ENCODE data around the gene SEC61A1. TPM values are rescaled to one million over a fixed set of nuclear protein-coding genes. Genes with fewer than 3 reads are reported as not detected.

SEC61A1 gene
- total RNA-seq, 1 experiment from 2014 or later = 246 TPM

GRCh38 chr3:128100161-128100560 is 47.9 kb downstream of the SEC61A1 start:
- H3K4me3 ChIP-seq (ENCODE audit: low read depth in 2 of 2, low read length in 2 of 2) = no peak overlapping the region
- BruUV-seq (replicated peaks) = no TSS peak
- ATAC-seq (no peak), DNase-seq (ENCODE audit: low read depth, low spot score) (no peak)
- ChIA-PET CTCF (no interaction called here), POLR2A (no interaction called here)
- H3K36me3 ChIP-seq (ENCODE audit: control insufficient read depth, insufficient read depth, low read length) = peaks cover 50% of the 10 kb centered on the region
- intact Hi-C loops (cut with micrococcal nuclease; ENCODE audit: unreplicated experiment) = no loop called here
- H3K27ac ChIP-seq (ENCODE audit: low read length) = no peak overlapping the region
- H3K27me3 ChIP-seq (ENCODE audit: control insufficient read depth, insufficient read depth, low read length) = no peaks in the 10 kb centered on the region
- in situ Hi-C loops (cut with HindIII; ENCODE audit: low pct_unique_long_range_greater_than_20kb, low sequenced_read_pairs) = no loop called here
- H3K4me1 ChIP-seq (ENCODE audit: control insufficient read depth, insufficient read depth, low read length) = no peaks in the 10 kb centered on the region
- H3K9me3 ChIP-seq (ENCODE audit: control insufficient read depth, insufficient read depth, low read depth, low read length) = no peaks in the 10 kb centered on the region
- TF ChIP-seq REST (IDR thresholded peaks at IDR 0.05; ENCODE audit: insufficient read depth in 1 of 2, low read depth in 2 of 2, low read length in 1 of 2) (no peak), CTCF (IDR thresholded peaks at IDR 0.05) (no peak), POLR2AphosphoS5 (IDR thresholded peaks at IDR 0.05; ENCODE audit: low read depth, low read length) (no peak)

GRCh38 chr3:128100638-128101037 is 48.4 kb downstream of the SEC61A1 start:
- peaks cover 50% of the 10 kb centered on the region for H3K36me3 ChIP-seq (ENCODE audit: control insufficient read depth, insufficient read depth, low read length)
- TF ChIP-seq TCF7L2 (IDR thresholded peaks at IDR 0.05; ENCODE audit: low read depth, low read length) (no peak), POLR2AphosphoS5 (IDR thresholded peaks at IDR 0.05; ENCODE audit: low read depth, low read length) (no peak), CTCF (IDR thresholded peaks at IDR 0.05) (no peak), SIN3A (IDR thresholded peaks at IDR 0.05; ENCODE audit: borderline replicate concordance, insufficient read depth, low read depth, low read length) (no peak), REST (IDR thresholded peaks at IDR 0.05; ENCODE audit: insufficient read depth in 1 of 2, low read depth in 2 of 2, low read length in 1 of 2) (no peak)
- no TSS peak for BruUV-seq (replicated peaks)
- no peaks in the 10 kb centered on the region for H3K4me1 ChIP-seq (ENCODE audit: control insufficient read depth, insufficient read depth, low read length)
- no peak overlapping the region for H3K4me3 ChIP-seq (ENCODE audit: low read depth in 2 of 2, low read length in 2 of 2)
- CTCF ChIA-PET = no interaction called here
- no peak for DNase-seq (ENCODE audit: low read depth, low spot score)
- no peak overlapping the region for H3K27ac ChIP-seq (ENCODE audit: low read length)
- in situ Hi-C loops (cut with HindIII; ENCODE audit: low pct_unique_long_range_greater_than_20kb, low sequenced_read_pairs) = no loop called here
- no peak for ATAC-seq
- no peaks in the 10 kb centered on the region for H3K27me3 ChIP-seq (ENCODE audit: control insufficient read depth, insufficient read depth, low read length)
- intact Hi-C loops (cut with micrococcal nuclease; ENCODE audit: unreplicated experiment) = no loop called here
- POLR2A ChIA-PET = no interaction called here
- no peaks in the 10 kb centered on the region for H3K9me3 ChIP-seq (ENCODE audit: control insufficient read depth, insufficient read depth, low read depth, low read length)
